Activated naive CD8-positive, alpha-beta T cell treated with anti-CD3 and anti-CD28 coated beads, Interleukin-2, amount 50 U/mL, for 16 hours (primary cell): Measurements from ENCODE around the gene GFY.

Experiments
- DNase-seq: peaks from one replicate; pipeline ENCODE4 v3.0.0-alpha.2; 2020; ENCODE audit warnings: low read depth, low spot score

The GFY gene

GRCh38 chr19:49425178-49425577, at the start of gene GFY:
Gene GFY, plus strand, starts transcription at chr19:49425388. Its CDS starts 1,043 bp downstream, at chr19:49426431.
- no peak for DNase-seq

GRCh38 chr19:49378512-49378911, 46.7 kb upstream of the GFY start:
- no peak for DNase-seq

- DNase-seq = no peak
Measured at GRCh38 chr19:49380391-49380790, 44.8 kb upstream of the GFY start.

- no peak for DNase-seq
Measured at GRCh38 chr19:49382639-49383038, 42.5 kb upstream of the GFY start.

- DNase-seq = no peak
Measured at GRCh38 chr19:49383599-49383998, 41.6 kb upstream of the GFY start.

GRCh38 chr19:49387936-49388372, 37.2 kb upstream of the GFY start, which contains the start of gene KASH5:
Gene KASH5, plus strand, starts transcription at chr19:49388249. Its CDS starts 2,635 bp downstream, at chr19:49390884.
- DNase-seq = peak; percentile 55

GRCh38 chr19:49389406-49389805, 35.8 kb upstream of the GFY start:
- no peak for DNase-seq

- no peak for DNase-seq
Measured at GRCh38 chr19:49390131-49390928, 34.9 kb upstream of the GFY start.

- no peak for DNase-seq
Measured at GRCh38 chr19:49390929-49391359, 34.2 kb upstream of the GFY start.

- peak; percentile 53 for DNase-seq
Measured at GRCh38 chr19:49391581-49392399, 33.4 kb upstream of the GFY start.

GRCh38 chr19:49393881-49394280, 31.3 kb upstream of the GFY start:
- DNase-seq = no peak

GRCh38 chr19:49395581-49396407, 29.4 kb upstream of the GFY start:
- no peak for DNase-seq

- no peak for DNase-seq
Measured at GRCh38 chr19:49396738-49397505, 28.3 kb upstream of the GFY start.

GRCh38 chr19:49398001-49398615, 27.1 kb upstream of the GFY start:
- no peak for DNase-seq

GRCh38 chr19:49398931-49399330, 26.3 kb upstream of the GFY start:
- no peak for DNase-seq

- no peak for DNase-seq
Measured at GRCh38 chr19:49400029-49400428, 25.2 kb upstream of the GFY start.

GRCh38 chr19:49403404-49404187, 21.6 kb upstream of the GFY start:
- no peak for DNase-seq

- no peak for DNase-seq
Measured at GRCh38 chr19:49407079-49407478, 18.1 kb upstream of the GFY start.

GRCh38 chr19:49407482-49408015, 17.6 kb upstream of the GFY start:
- DNase-seq = no peak
